Ecto neural progenitor cell (in vitro differentiated cells): Measurements from ENCODE around the gene C11orf24.
"Not testable (repeated sequence)": the region's sequence is repeated elsewhere in the genome, so short reads cannot be mapped to it uniquely, and the experiment has no call there.

Source experiments
- DNase-seq: peaks from one replicate; pipeline ENCODE4 v3.0.0-alpha.2; 2018; ENCODE audit warnings: low spot score

The C11orf24 gene

GRCh38 chr11:68251765-68252164, 20.0 kb downstream of the C11orf24 start:
- DNase-seq = no peak

- DNase-seq = peak; percentile 10
Observed at GRCh38 chr11:68244912-68245311, 26.9 kb downstream of the C11orf24 start.

GRCh38 chr11:68243847-68244246, 27.9 kb downstream of the C11orf24 start:
- not testable (repeated sequence) for DNase-seq

- DNase-seq = peak; percentile 2
Observed at GRCh38 chr11:68242616-68243015, 29.2 kb downstream of the C11orf24 start.

- DNase-seq = peak; percentile 12
Observed at GRCh38 chr11:68231621-68232020, 40.2 kb downstream of the C11orf24 start.

GRCh38 chr11:68229601-68230000, 42.2 kb downstream of the C11orf24 start:
- DNase-seq = no peak

- no peak for DNase-seq
Observed at GRCh38 chr11:68226421-68226820, 45.4 kb downstream of the C11orf24 start.

GRCh38 chr11:68224606-68225005, 47.2 kb downstream of the C11orf24 start:
- DNase-seq = no peak

GRCh38 chr11:68223275-68223674, 48.5 kb downstream of the C11orf24 start:
- DNase-seq = no peak

- DNase-seq = no peak
Observed at GRCh38 chr11:68221406-68221805, 50.4 kb downstream of the C11orf24 start.

GRCh38 chr11:68216171-68216938, 55.4 kb downstream of the C11orf24 start:
- no peak for DNase-seq

- no peak for DNase-seq
Observed at GRCh38 chr11:68215524-68216170, 56.1 kb downstream of the C11orf24 start.

- no peak for DNase-seq
Observed at GRCh38 chr11:68215087-68215445, 56.7 kb downstream of the C11orf24 start.

GRCh38 chr11:68214173-68215086, 57.3 kb downstream of the C11orf24 start:
- DNase-seq = peak; percentile 70

- DNase-seq = peak; percentile 92
Observed at GRCh38 chr11:68213555-68214172, 58.1 kb downstream of the C11orf24 start.

- DNase-seq = no peak
Observed at GRCh38 chr11:68213135-68213515, 58.6 kb downstream of the C11orf24 start, which contains the start of gene KMT5B. TSS of gene KMT5B (minus strand) at chr11:68213296. CDS start at chr11:68190076, 23,220 bp downstream.

GRCh38 chr11:68212421-68213134, 59.2 kb downstream of the C11orf24 start:
- DNase-seq = peak; percentile 88

GRCh38 chr11:68211546-68211945, 60.2 kb downstream of the C11orf24 start:
- DNase-seq = no peak
